GM12891 (cell line): ENCODE results near the gene VPS13C.

ENCODE experiments used
- POLR2A ChIP-seq: IDR thresholded peaks from 2 replicates; pipeline ENCODE4 v1.6.1; 2011; ENCODE audit warnings: low read depth, low read length, control low read depth
- POLR2AphosphoS5 ChIP-seq: IDR thresholded peaks from 2 replicates; pipeline ENCODE4 v1.6.1; 2011; ENCODE audit warnings: low read depth, low read length, control low read depth
- POU2F2 ChIP-seq: IDR thresholded peaks from 2 replicates; pipeline ENCODE4 v1.6.1; 2011; ENCODE audit warnings: low read depth, mild to moderate bottlenecking, control low read depth, low read length, moderate library complexity
- SPI1 ChIP-seq: IDR thresholded peaks from 2 replicates; pipeline ENCODE4 v1.6.1; 2011; ENCODE audit warnings: low read depth, low read length, control low read depth
- TAF1 ChIP-seq: IDR thresholded peaks from 2 replicates; pipeline ENCODE4 v1.6.1; 2011; ENCODE audit warnings: low read depth, low read length, control low read depth

GRCh38 chr15:61807281-61807929 lies 252.8 kb downstream of the VPS13C start:
- no peak for TF ChIP-seq POLR2A
- no peak for TF ChIP-seq TAF1
- TF ChIP-seq SPI1, result no peak
- TF ChIP-seq POU2F2, result no peak
- TF ChIP-seq POLR2AphosphoS5, result no peak
